Heart left ventricle (tissue), 13 donors: Measurements from ENCODE around the gene AIRE.
"Not testable (repeated sequence)": the region's sequence is repeated elsewhere in the genome, so short reads cannot be mapped to it uniquely, and the experiment has no call there.

ENCODE experiments used
- POLR2A ChIP-seq, 2 donors: fragments of 450-650 bp; IDR thresholded peaks; one replicate each; pipeline ENCODE4 v1.6.1; 2017; ENCODE audit warnings: antibody characterized with exemption in 2 of 2, mild to moderate bottlenecking in 2 of 2, moderate library complexity in 2 of 2
- TF ChIP-seq, protein P1 (sequence below), 12 donors: fragments of 200-600 bp; sonication (generic) in 4 of 12; IDR thresholded peaks; one replicate each; pipeline versions ENCODE4 v1.5.0 to v1.8.0; 2018 to 2022; ENCODE audit warnings: antibody characterized with exemption in 12 of 12, mild to moderate bottlenecking in 5 of 12
- donor health status: ischemic (EF 13 %, LVEDD 7.1; RV severe dilation, severe dysfunction).
- donor health status: DM: no; HTN: yes; CAD: no.
- donor health status: DM: no; HTN: no; CAD: no.
- donor health status: ischemic (EF 25% LVEDD 6.9; RV normal size, moderate dysfunction).
- donor health status: ischemic (EF 25% LVEDD 5.7; RV mildly dilated, moderate dysfunction).
- donor health status: ischemic (EF 35%, LVEDD 5.7; RV mildly dilated, moderate dysfunction).
- donor health status: nonischemic (EF 11% LVEDD 7.7; RV severe dilation, severe dysfunction).
- donor health status: DM: yes; HTN: yes; CAD: no.
- donor health status: PGD.
- donor health status: ischemic (EF 29% LVEDD 5.4; RV normal size, mild dysfunction).
- donor health status: nonischemic (EF 23%, LVEDD 6.1; RV moderate dilation, normal function).

DNA sequence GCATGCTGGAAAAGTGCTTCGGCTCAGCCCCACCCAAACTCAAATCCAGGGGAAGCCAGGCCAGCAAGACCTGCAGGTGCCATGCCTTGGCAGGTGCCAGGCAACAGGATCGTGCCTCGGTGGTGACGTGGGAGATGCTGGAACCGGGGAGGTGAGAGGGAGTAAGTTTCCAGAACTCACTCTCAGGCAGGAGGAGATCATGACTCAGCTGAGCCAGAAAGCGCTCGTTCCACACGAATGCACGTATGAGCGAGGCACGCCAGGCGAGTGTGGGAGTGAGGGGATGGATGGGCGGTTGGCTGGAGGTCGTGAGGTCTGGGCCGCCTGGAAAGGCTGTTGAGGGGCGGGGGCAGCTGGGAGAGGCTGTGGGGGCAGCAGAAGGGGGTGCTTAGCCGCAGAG is 37.8 kb upstream of the AIRE start:
- TF ChIP-seq, protein P1, sequence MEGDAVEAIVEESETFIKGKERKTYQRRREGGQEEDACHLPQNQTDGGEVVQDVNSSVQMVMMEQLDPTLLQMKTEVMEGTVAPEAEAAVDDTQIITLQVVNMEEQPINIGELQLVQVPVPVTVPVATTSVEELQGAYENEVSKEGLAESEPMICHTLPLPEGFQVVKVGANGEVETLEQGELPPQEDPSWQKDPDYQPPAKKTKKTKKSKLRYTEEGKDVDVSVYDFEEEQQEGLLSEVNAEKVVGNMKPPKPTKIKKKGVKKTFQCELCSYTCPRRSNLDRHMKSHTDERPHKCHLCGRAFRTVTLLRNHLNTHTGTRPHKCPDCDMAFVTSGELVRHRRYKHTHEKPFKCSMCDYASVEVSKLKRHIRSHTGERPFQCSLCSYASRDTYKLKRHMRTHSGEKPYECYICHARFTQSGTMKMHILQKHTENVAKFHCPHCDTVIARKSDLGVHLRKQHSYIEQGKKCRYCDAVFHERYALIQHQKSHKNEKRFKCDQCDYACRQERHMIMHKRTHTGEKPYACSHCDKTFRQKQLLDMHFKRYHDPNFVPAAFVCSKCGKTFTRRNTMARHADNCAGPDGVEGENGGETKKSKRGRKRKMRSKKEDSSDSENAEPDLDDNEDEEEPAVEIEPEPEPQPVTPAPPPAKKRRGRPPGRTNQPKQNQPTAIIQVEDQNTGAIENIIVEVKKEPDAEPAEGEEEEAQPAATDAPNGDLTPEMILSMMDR (IDR thresholded peaks at IDR 0.05), result not testable (repeated sequence)
- TF ChIP-seq POLR2A (IDR thresholded peaks at IDR 0.05), result not testable (repeated sequence)
